ENCODE data around the gene TMEM209.

TMEM209 gene

GRCh38 chr7:130149281-130150139 lies 55.7 kb downstream of the TMEM209 start:
- peak overlapping the region; percentile 24 for H2BK15ac ChIP-seq (ENCODE audit: low read length)
- H3K79me1 ChIP-seq (ENCODE audit: low read depth, low read length) = no peaks in the 10 kb centered on the region
- H3K4ac ChIP-seq (ENCODE audit: low read length) = no peak overlapping the region
- no peak for DNase-seq (ENCODE audit: low spot score)
- no peaks in the 10 kb centered on the region for H3K27me3 ChIP-seq (ENCODE audit: control insufficient read depth in 3 of 3, insufficient read depth in 3 of 3, low read depth in 1 of 3, low read length in 3 of 3)
- WGBS, 2 donors (ENCODE audit: extremely low coverage in 2 of 2, insufficient read length in 2 of 2, insufficient replicate concordance in 1 of 2) = no CpG with 5 or more reads among the region's 20 CpGs
- H2BK5ac ChIP-seq (ENCODE audit: low read length) = no peak overlapping the region
- peaks cover 2 to 3% of the 10 kb centered on the region in 2 donors for H3K4me1 ChIP-seq (ENCODE audit: control insufficient read depth in 2 of 2, insufficient read depth in 1 of 2, low read depth in 1 of 2, low read length in 2 of 2)
- H2AK5ac ChIP-seq (ENCODE audit: low read depth, low read length) = peak overlapping the region; percentile 65
- H4K8ac ChIP-seq (ENCODE audit: low read depth, low read length) = no peak overlapping the region
- peak overlapping the region; percentile 73 for H3K14ac ChIP-seq (ENCODE audit: low read length)
- H2BK120ac ChIP-seq (ENCODE audit: low read depth, low read length) = no peak overlapping the region
- H4K91ac ChIP-seq (ENCODE audit: low read depth, low read length, poor library complexity) = peak overlapping the region; percentile 42
- no peak overlapping the region for H3K27ac ChIP-seq (replicated peaks; ENCODE audit: low read length)
- peaks cover 0 to 3% of the 10 kb centered on the region in 2 donors for H3K9me3 ChIP-seq (replicated peaks in 1 of 2; ENCODE audit: control insufficient read depth in 2 of 2, insufficient read depth in 1 of 2, low read depth in 1 of 2, low read length in 2 of 2)
- peak overlapping the region; percentile 11 for H3K23ac ChIP-seq (ENCODE audit: low read depth, low read length, poor library complexity)
- no peak overlapping the region for H3K4me3 ChIP-seq (ENCODE audit: low read length in 2 of 2)
- H3K36me3 ChIP-seq (replicated peaks in 1 of 2; ENCODE audit: control insufficient read depth in 2 of 2, insufficient read depth in 2 of 2, low read length in 2 of 2) = peaks cover 0 to 2% of the 10 kb centered on the region in 2 donors
- no peak overlapping the region for H3K9ac ChIP-seq (ENCODE audit: low read depth, low read length, poor library complexity)
- H2BK12ac ChIP-seq (ENCODE audit: low read length) = no peak overlapping the region
- H3K18ac ChIP-seq (ENCODE audit: low read length) = peak overlapping the region; percentile 18
- no peak overlapping the region for H3K4me2 ChIP-seq (ENCODE audit: insufficient read depth, low read length, poor library complexity, severe bottlenecking)
- H2AFZ ChIP-seq (ENCODE audit: low read length) = no peak overlapping the region

- Histone ChIP-seq H2BK5ac (ENCODE audit: low read length) (no peak overlapping the region), H3K23ac (ENCODE audit: low read depth, low read length, poor library complexity) (no peak overlapping the region), H4K8ac (ENCODE audit: low read depth, low read length) (no peak overlapping the region), H3K4me3 (ENCODE audit: low read length in 2 of 2) (no peak overlapping the region), H2BK15ac (ENCODE audit: low read length) (no peak overlapping the region), H3K4me1 (ENCODE audit: control insufficient read depth in 2 of 2, insufficient read depth in 1 of 2, low read depth in 1 of 2, low read length in 2 of 2) (peaks cover 2 to 4% of the 10 kb centered on the region in 2 donors), H3K9me3 (replicated peaks in 1 of 2; ENCODE audit: control insufficient read depth in 2 of 2, insufficient read depth in 1 of 2, low read depth in 1 of 2, low read length in 2 of 2) (peaks cover 0 to 3% of the 10 kb centered on the region in 2 donors), H3K4ac (ENCODE audit: low read length) (no peak overlapping the region), H3K27ac (replicated peaks; ENCODE audit: low read length) (no peak overlapping the region), H3K36me3 (replicated peaks in 1 of 2; ENCODE audit: control insufficient read depth in 2 of 2, insufficient read depth in 2 of 2, low read length in 2 of 2) (peaks cover 0 to 2% of the 10 kb centered on the region in 2 donors), H3K4me2 (ENCODE audit: insufficient read depth, low read length, poor library complexity, severe bottlenecking) (no peak overlapping the region), H2AK5ac (ENCODE audit: low read depth, low read length) (no peak overlapping the region), H3K9ac (ENCODE audit: low read depth, low read length, poor library complexity) (no peak overlapping the region), H3K27me3 (ENCODE audit: control insufficient read depth in 3 of 3, insufficient read depth in 3 of 3, low read depth in 1 of 3, low read length in 3 of 3) (no peaks in the 10 kb centered on the region), H2BK12ac (ENCODE audit: low read length) (no peak overlapping the region), H3K14ac (ENCODE audit: low read length) (no peak overlapping the region), H3K79me1 (ENCODE audit: low read depth, low read length) (no peaks in the 10 kb centered on the region), H3K18ac (ENCODE audit: low read length) (no peak overlapping the region), H2AFZ (ENCODE audit: low read length) (no peak overlapping the region), H4K91ac (ENCODE audit: low read depth, low read length, poor library complexity) (no peak overlapping the region), H2BK120ac (ENCODE audit: low read depth, low read length) (no peak overlapping the region)
- DNase-seq (ENCODE audit: low spot score) = no peak
- WGBS, 2 donors (ENCODE audit: extremely low coverage in 2 of 2, insufficient read length in 2 of 2, insufficient replicate concordance in 1 of 2) = no CpG with 5 or more reads among the region's 9 CpGs
Measured at GRCh38 chr7:130148561-130148960, 56.6 kb downstream of the TMEM209 start.

- peak overlapping the region; percentile 66 for H2AK5ac ChIP-seq (ENCODE audit: low read depth, low read length)
- peak overlapping the region; percentile 44 for H3K18ac ChIP-seq (ENCODE audit: low read length)
- no CpG with 5 or more reads among the region's 14 CpGs for WGBS, 2 donors (ENCODE audit: extremely low coverage in 2 of 2, insufficient read length in 2 of 2, insufficient replicate concordance in 1 of 2)
- no peak overlapping the region for H3K9ac ChIP-seq (ENCODE audit: low read depth, low read length, poor library complexity)
- H2BK15ac ChIP-seq (ENCODE audit: low read length) = peak overlapping the region; percentile 77
- H3K4ac ChIP-seq (ENCODE audit: low read length) = no peak overlapping the region
- no peaks in the 10 kb centered on the region for H3K27me3 ChIP-seq (ENCODE audit: control insufficient read depth in 3 of 3, insufficient read depth in 3 of 3, low read depth in 1 of 3, low read length in 3 of 3)
- H2BK5ac ChIP-seq (ENCODE audit: low read length) = no peak overlapping the region
- peaks cover under 1 to 3% of the 10 kb centered on the region in 2 donors for H3K4me1 ChIP-seq (ENCODE audit: control insufficient read depth in 2 of 2, insufficient read depth in 1 of 2, low read depth in 1 of 2, low read length in 2 of 2)
- DNase-seq (ENCODE audit: low spot score) = no peak
- H3K14ac ChIP-seq (ENCODE audit: low read length) = peak overlapping the region; percentile 39
- no peaks in the 10 kb centered on the region for H3K79me1 ChIP-seq (ENCODE audit: low read depth, low read length)
- no peak overlapping the region for H3K27ac ChIP-seq (replicated peaks; ENCODE audit: low read length)
- H4K91ac ChIP-seq (ENCODE audit: low read depth, low read length, poor library complexity) = no peak overlapping the region
- H4K8ac ChIP-seq (ENCODE audit: low read depth, low read length) = no peak overlapping the region
- peaks cover 0 to 2% of the 10 kb centered on the region in 2 donors for H3K36me3 ChIP-seq (replicated peaks in 1 of 2; ENCODE audit: control insufficient read depth in 2 of 2, insufficient read depth in 2 of 2, low read length in 2 of 2)
- no peak overlapping the region for H2BK12ac ChIP-seq (ENCODE audit: low read length)
- no peak overlapping the region for H2AFZ ChIP-seq (ENCODE audit: low read length)
- no peak overlapping the region for H3K4me2 ChIP-seq (ENCODE audit: insufficient read depth, low read length, poor library complexity, severe bottlenecking)
- H3K4me3 ChIP-seq (ENCODE audit: low read length in 2 of 2) = no peak overlapping the region
- H3K9me3 ChIP-seq (replicated peaks in 1 of 2; ENCODE audit: control insufficient read depth in 2 of 2, insufficient read depth in 1 of 2, low read depth in 1 of 2, low read length in 2 of 2) = peaks cover 0 to 3% of the 10 kb centered on the region in 2 donors
- H2BK120ac ChIP-seq (ENCODE audit: low read depth, low read length) = peak overlapping the region; percentile 30
- H3K23ac ChIP-seq (ENCODE audit: low read depth, low read length, poor library complexity) = peak overlapping the region; percentile 68
Measured at GRCh38 chr7:130147710-130148325, 57.4 kb downstream of the TMEM209 start.

Data from neuronal stem cell (in vitro differentiated cells).